GM21619 (cell line): ENCODE data around the gene SRSF4.
"Not testable (repeated sequence)": the region's sequence is repeated elsewhere in the genome, so short reads cannot be mapped to it uniquely, and the experiment has no call there.

Source experiments
- ATAC-seq: cut with Tn5 transposase; IDR thresholded peaks from one replicate; pipeline ENCODE4 v1.9.1; 2021; ENCODE audit not compliant: unreplicated experiment

SRSF4 gene

GRCh38 chr1:29166291-29166878 is 15.3 kb downstream of the SRSF4 start:
- ATAC-seq, result no peak

DNA sequence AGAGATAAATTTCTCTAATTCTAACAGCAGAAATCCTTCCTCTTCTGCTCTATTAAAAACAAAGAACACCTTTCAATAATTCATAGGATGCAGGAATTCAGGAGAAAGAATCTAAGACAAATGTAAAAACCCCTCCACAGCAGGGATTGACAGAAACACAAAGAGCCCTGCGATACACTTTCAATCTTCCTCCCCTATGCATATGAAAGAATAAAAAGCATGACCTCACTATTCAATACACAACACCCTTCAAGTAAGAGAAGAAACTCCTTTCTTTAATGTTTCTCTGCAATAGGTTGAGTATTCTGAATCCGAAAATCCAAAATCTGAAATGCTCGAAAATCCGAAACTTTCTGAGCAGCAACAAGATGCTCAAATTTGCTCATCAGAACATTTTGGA is 17.1 kb downstream of the SRSF4 start:
- ATAC-seq, result no peak

DNA sequence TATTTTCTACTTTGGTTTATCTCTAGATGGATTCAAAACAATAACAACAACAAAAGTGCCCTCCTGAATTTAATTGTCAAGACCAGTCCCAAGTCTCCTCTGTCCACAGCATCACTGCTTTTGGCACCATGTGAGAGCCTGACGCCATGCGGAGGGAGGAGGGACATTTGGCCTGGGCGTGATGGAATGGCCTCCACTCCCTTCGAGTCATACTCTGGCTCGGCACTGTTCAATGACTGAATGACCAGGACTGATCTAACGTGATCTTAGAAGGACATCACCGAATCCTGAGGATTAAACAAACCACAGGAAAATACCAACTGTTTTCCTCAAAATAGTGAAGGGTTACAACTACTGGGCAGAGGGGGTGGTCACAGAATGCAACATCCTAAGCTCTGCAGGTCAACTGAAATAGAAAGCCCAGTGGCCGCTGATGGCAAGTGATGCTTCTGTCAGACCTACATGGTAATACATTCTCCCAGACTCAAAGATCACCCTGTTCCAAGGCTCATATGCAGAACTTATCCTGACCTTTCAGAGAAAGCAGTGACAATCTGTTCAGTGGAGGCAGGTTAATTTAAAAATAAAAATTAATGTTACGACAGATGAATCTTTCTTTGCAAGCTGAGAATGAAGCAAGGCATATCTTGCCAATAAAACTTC is 19.1 kb downstream of the SRSF4 start:
- ATAC-seq, result no peak

- ATAC-seq, result no peak
Observed at GRCh38 chr1:29162025-29162424, 19.7 kb downstream of the SRSF4 start.

- ATAC-seq, result no peak
Observed at GRCh38 chr1:29159773-29160172, 21.9 kb downstream of the SRSF4 start.

DNA sequence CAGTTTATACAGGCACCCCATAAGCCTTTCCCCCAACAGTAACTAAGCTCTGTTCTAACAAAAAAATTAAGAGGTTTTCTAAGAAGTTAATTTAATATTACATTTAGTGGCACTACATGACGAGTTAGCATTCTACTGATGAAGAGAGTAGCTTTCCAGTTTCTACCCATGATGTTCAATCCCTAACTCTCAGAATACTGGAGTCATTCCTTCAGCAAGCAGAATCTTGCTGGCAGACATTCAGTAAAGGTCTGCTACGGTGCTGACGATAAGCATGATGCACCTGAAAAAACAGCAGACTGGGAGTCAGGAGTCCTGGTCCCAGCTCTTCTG is 24.5 kb downstream of the SRSF4 start:
- ATAC-seq, result no peak

GRCh38 chr1:29156543-29157268 is 25.0 kb downstream of the SRSF4 start:
- ATAC-seq, result no peak

DNA sequence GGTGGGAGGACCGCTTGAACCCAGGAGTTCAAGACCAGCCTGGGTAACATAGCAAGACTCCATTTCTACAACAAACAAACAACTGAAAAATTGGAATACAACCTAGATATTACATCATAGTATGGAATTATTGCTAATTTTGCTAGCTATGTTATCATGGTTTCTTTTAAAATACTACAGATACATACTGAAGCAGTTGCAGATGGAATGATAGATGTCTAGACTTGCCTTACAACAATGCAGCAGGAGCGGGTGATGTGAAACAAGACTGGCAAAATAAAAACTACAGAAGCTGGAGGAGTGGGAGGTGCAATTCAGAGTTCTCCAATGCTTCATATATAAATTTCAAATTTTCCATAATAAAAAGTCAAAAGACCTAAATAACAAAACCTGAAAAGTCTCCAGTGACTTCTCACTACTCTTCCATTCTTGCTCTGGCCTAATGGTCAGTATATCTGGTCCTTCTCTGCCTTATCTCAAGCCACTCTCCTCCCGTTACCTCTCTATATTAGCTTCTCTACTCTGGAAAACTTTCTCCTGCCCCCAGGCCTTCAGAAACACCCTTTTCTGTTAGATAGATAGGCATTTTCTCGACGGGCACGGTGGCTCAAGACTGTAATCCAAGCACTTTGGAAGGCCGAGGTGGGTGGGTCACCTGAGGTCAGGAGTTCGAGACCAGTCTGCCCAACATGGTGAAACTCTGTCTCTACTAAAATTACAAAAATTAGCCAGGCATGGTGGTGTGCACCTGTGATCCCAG is 29.5 kb downstream of the SRSF4 start:
- ATAC-seq, result no peak

DNA sequence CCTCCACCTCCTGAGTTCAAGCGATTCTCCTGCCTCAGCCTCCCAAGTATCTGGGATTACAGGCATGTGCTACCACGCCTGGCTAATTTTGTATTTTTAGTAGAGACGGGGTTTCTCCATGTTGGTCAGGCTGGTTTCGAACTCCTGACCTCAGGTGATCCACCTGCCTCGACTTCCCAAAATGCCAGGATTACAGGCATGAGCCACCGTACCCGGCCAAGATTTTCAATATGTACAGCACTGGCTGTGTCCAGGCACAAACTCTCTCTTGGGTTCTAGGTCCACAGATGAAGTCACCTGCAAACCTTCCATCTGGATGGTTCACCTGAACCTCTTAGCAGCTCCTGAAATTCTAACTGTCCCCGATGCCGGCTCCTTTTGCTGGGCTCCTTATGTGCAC is 31.4 kb downstream of the SRSF4 start:
- ATAC-seq, result not testable (repeated sequence)

DNA sequence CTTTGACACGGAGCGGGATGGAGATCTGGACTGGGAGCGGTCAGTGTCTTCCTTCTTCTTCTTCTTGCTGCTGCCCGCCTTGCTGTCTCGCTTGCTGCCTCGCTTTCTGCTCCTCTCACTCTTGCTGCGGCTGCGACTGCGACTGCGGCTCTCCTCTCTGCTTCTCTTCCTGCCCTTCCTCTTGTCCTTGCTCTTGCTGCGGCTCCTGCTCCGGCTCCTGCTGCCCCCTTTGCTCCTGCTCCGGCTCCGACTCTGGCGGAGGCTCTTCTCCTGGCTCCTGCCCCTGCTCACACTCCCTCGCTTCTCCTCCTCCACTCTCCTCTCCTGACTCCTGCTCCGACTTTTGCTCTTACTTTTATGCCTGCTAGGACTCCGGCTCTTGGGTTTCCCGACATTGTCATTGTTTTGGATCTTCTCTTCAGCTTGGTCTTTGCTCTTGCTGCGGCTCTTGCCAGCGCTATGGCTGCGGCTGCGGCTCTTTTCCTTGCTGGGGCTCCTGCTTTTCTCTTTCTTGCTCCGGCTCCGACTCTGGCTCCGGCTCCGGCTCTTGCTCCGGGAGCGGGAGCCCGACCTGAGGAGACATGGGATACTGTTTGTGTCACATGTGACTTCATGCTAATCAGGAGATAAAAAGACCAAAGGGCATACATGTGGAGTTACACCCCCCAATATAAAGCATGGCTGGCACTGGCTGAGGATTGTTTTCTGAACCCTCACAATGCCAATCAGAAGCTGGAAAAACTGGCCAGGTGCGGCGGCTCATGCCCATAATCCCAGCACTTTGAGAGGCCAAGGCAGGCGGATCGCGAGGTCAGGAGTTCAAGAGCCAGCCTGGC is 32.8 kb downstream of the SRSF4 start:
- no peak for ATAC-seq

DNA sequence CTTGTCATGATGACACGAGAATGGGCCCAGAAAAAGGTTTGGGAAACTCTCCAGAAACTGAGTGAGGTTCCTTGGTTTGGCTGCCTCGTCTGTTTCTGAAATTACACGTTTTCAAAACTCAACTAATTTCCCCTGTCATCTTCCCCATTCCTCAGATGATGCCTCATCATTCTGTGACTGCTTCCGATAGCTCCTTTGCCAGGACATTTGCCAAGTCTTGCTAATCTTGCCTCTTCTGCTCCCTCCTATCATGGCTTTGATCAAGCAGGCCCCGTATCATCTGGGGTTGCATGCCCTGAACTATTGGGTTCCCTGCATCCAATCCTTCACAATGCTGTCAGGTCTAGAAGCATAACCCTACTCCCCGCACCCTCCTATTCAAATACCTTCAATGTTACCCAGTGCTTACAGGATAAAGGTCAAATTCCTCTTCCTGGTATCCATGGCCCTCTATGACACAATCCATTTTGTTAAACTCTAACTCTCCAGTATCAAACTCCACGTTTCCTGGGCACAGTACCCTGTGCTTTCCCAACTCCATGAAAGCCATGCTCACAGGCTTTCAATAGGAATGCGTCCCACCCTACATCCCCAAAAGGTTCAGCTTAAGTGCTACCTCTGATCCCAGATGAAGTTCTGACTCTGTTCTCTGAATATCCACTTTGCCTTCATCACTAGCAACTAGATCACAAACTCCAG is 35.8 kb downstream of the SRSF4 start:
- ATAC-seq, result no peak

- ATAC-seq, result no peak
Observed at GRCh38 chr1:29144178-29144577, 37.5 kb downstream of the SRSF4 start.

DNA sequence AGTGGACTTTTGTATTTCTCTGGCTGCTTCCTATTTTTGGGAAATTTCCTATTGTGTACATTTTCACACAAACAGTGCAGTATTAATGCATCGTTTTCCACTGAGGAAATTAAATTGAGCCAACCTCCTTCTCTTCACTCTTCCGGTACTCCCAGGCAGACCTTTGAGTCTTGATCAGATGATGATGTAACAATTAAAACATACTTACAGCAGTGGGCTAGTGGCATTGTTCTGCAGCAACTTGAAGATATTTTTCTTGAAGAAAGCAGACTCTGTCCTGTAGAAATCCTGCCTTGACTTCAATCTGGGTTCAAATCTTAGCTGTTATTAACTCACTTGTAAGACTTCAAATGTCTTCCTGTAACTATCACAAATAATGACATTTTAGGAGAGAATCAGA is 39.0 kb downstream of the SRSF4 start:
- ATAC-seq, result no peak

- ATAC-seq, result no peak
Observed at GRCh38 chr1:29136391-29136915, 45.2 kb downstream of the SRSF4 start.

GRCh38 chr1:29134695-29135028 is 47.0 kb downstream of the SRSF4 start:
- no peak for ATAC-seq

GRCh38 chr1:29133861-29134694 is 47.6 kb downstream of the SRSF4 start:
- ATAC-seq, result no peak

- ATAC-seq, result not testable (repeated sequence)
Observed at GRCh38 chr1:29131056-29131455, 50.6 kb downstream of the SRSF4 start.

- no peak for ATAC-seq
Observed at GRCh38 chr1:29129916-29130315, 51.8 kb downstream of the SRSF4 start.

- ATAC-seq, result no peak
Observed at GRCh38 chr1:29128739-29129138, 53.0 kb downstream of the SRSF4 start.
